Upper lobe of left lung (tissue), 4 donors: ENCODE data around the gene KRT32.

Experiments used
- CTCF ChIP-seq, 6 experiments: fragments of 450-650 bp in 4 of 6; fragments of 200-600 bp in 2 of 6; sonication (generic) in 2 of 6; IDR thresholded peaks; one replicate each; pipeline ENCODE4 v1.5.1; 2016 to 2019; ENCODE audit warnings: antibody characterized with exemption in 6 of 6
- POLR2AphosphoS5 ChIP-seq, 2 donors: sonication (generic); formaldehyde crosslinking; IDR thresholded peaks; one replicate each; pipeline ENCODE4 v1.5.1; 2017; ENCODE audit warnings: antibody characterized with exemption in 2 of 2

- TF ChIP-seq POLR2AphosphoS5 (IDR thresholded peaks at IDR 0.05) = no peak
- no peak for TF ChIP-seq CTCF (IDR thresholded peaks at IDR 0.05)
These were observed 16.3 kb upstream of the KRT32 start for GRCh38 chr17:41483531-41483930.
